ENCODE results near the gene CD58.
A peak's percentile ranks its signal among the peaks of the same experiment; 100 is the strongest.
"Not testable (repeated sequence)": the region's sequence is repeated elsewhere in the genome, so short reads cannot be mapped to it uniquely, and the experiment has no call there.

The CD58 gene

GRCh38 chr1:116570358-116571214, at the start of gene CD58:
TSS of gene CD58 (minus strand) at chr1:116571026. CDS start at chr1:116570972, 54 bp downstream.
- DNase-seq (ENCODE audit: low read depth in 2 of 2), result peak; percentile 59 to 62

- not testable (repeated sequence) for DNase-seq (ENCODE audit: low read depth in 2 of 2)
Measured at GRCh38 chr1:116620392-116620791, 49.6 kb upstream of the CD58 start.

GRCh38 chr1:116619106-116619505, 48.3 kb upstream of the CD58 start:
- DNase-seq (ENCODE audit: low read depth in 2 of 2), result not testable (repeated sequence)

- DNase-seq (ENCODE audit: low read depth in 2 of 2), result not testable (repeated sequence)
Measured at GRCh38 chr1:116617808-116618207, 47.0 kb upstream of the CD58 start.

GRCh38 chr1:116613825-116614224, 43.0 kb upstream of the CD58 start:
- DNase-seq (ENCODE audit: low read depth in 2 of 2), result not testable (repeated sequence)

GRCh38 chr1:116609801-116610371, 39.1 kb upstream of the CD58 start:
- not testable (repeated sequence) for DNase-seq (ENCODE audit: low read depth in 2 of 2)

GRCh38 chr1:116608841-116609240, 38.0 kb upstream of the CD58 start:
- not testable (repeated sequence) for DNase-seq (ENCODE audit: low read depth in 2 of 2)

- not testable (repeated sequence) for DNase-seq (ENCODE audit: low read depth in 2 of 2)
Measured at GRCh38 chr1:116608151-116608550, 37.3 kb upstream of the CD58 start.

GRCh38 chr1:116607463-116607862, 36.6 kb upstream of the CD58 start:
- not testable (repeated sequence) for DNase-seq (ENCODE audit: low read depth in 2 of 2)

GRCh38 chr1:116606067-116606466, 35.2 kb upstream of the CD58 start:
- DNase-seq (ENCODE audit: low read depth in 2 of 2), result not testable (repeated sequence)

GRCh38 chr1:116605315-116605714, 34.5 kb upstream of the CD58 start:
- no peak for DNase-seq (ENCODE audit: low read depth in 2 of 2)

GRCh38 chr1:116604408-116604807, 33.6 kb upstream of the CD58 start:
- not testable (repeated sequence) for DNase-seq (ENCODE audit: low read depth in 2 of 2)

GRCh38 chr1:116603646-116604045, 32.8 kb upstream of the CD58 start:
- DNase-seq (ENCODE audit: low read depth in 2 of 2), result not testable (repeated sequence)

- DNase-seq (ENCODE audit: low read depth in 2 of 2), result not testable (repeated sequence)
Measured at GRCh38 chr1:116599369-116599768, 28.5 kb upstream of the CD58 start.

- not testable (repeated sequence) for DNase-seq (ENCODE audit: low read depth in 2 of 2)
Measured at GRCh38 chr1:116598420-116599036, 27.7 kb upstream of the CD58 start.

- not testable (repeated sequence) for DNase-seq (ENCODE audit: low read depth in 2 of 2)
Measured at GRCh38 chr1:116597388-116597787, 26.6 kb upstream of the CD58 start.

GRCh38 chr1:116596742-116597307, 26.0 kb upstream of the CD58 start:
- not testable (repeated sequence) for DNase-seq (ENCODE audit: low read depth in 2 of 2)

GRCh38 chr1:116595946-116596741, 25.3 kb upstream of the CD58 start:
- not testable (repeated sequence) for DNase-seq (ENCODE audit: low read depth in 2 of 2)

GRCh38 chr1:116595065-116595840, 24.4 kb upstream of the CD58 start:
- not testable (repeated sequence) for DNase-seq (ENCODE audit: low read depth in 2 of 2)

GRCh38 chr1:116593977-116594376, 23.2 kb upstream of the CD58 start:
- DNase-seq (ENCODE audit: low read depth in 2 of 2), result not testable (repeated sequence)

Data from stimulated activated CD8-positive, alpha-beta memory T cell treated with anti-CD3 and anti-CD28 coated beads, Interleukin-7, amount 100 ng/mL, for 1 hour (primary cell).